Choroid plexus epithelial cell (primary cell): ENCODE measurements around the gene ABLIM1.

Experiments used
- DNase-seq: peaks from one replicate; pipeline ENCODE4 v3.0.0-alpha.2; 2010; ENCODE audit warnings: low read depth
- H3K4me3 ChIP-seq: 2 replicates; pipeline ENCODE4 v1.5.1; 2011; ENCODE audit warnings: low read depth, mild to moderate bottlenecking, control low read depth, low read length, moderate library complexity
- TF ChIP-seq, protein P1 (sequence below): conservative IDR thresholded peaks from 2 replicates; pipeline ENCODE4 v1.5.1; 2011; ENCODE audit warnings: low read depth, mild to moderate bottlenecking, control low read depth, inconsistent platforms, low read length, moderate library complexity

The ABLIM1 gene

DNA sequence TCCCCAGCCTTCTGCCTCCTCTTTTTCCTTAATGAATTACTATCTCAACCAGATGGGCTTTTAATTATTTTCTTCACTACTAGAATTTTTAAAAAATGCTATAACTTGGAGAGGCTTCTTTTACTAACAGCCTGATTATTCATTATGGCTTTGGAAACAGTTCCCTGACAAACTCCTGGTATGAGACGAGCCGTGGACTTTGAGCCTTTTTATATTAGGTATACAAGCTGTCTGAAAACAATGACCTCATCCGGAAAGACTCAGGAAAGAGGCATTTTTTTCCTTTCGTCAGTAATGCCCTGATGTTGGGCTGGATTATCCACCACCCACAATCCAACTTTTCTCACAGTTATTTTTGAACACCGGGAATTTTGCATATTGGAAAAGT is 26.7 kb upstream of the ABLIM1 start:
- TF ChIP-seq, protein P1, sequence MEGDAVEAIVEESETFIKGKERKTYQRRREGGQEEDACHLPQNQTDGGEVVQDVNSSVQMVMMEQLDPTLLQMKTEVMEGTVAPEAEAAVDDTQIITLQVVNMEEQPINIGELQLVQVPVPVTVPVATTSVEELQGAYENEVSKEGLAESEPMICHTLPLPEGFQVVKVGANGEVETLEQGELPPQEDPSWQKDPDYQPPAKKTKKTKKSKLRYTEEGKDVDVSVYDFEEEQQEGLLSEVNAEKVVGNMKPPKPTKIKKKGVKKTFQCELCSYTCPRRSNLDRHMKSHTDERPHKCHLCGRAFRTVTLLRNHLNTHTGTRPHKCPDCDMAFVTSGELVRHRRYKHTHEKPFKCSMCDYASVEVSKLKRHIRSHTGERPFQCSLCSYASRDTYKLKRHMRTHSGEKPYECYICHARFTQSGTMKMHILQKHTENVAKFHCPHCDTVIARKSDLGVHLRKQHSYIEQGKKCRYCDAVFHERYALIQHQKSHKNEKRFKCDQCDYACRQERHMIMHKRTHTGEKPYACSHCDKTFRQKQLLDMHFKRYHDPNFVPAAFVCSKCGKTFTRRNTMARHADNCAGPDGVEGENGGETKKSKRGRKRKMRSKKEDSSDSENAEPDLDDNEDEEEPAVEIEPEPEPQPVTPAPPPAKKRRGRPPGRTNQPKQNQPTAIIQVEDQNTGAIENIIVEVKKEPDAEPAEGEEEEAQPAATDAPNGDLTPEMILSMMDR = no peak
- no peak overlapping the region for H3K4me3 ChIP-seq
- DNase-seq = peak; percentile 55

GRCh38 chr10:114684084-114684821 is 26.2 kb upstream of the ABLIM1 start:
- no peak overlapping the region for H3K4me3 ChIP-seq
- TF ChIP-seq, protein P1 = no peak
- DNase-seq = no peak

- TF ChIP-seq, protein P1 = no peak
- no peak overlapping the region for H3K4me3 ChIP-seq
- DNase-seq = no peak
These were observed 25.5 kb upstream of the ABLIM1 start for GRCh38 chr10:114683593-114683992.

GRCh38 chr10:114683162-114683561 is 25.1 kb upstream of the ABLIM1 start:
- no peak for DNase-seq
- TF ChIP-seq, protein P1 = no peak
- H3K4me3 ChIP-seq = no peak overlapping the region

DNA sequence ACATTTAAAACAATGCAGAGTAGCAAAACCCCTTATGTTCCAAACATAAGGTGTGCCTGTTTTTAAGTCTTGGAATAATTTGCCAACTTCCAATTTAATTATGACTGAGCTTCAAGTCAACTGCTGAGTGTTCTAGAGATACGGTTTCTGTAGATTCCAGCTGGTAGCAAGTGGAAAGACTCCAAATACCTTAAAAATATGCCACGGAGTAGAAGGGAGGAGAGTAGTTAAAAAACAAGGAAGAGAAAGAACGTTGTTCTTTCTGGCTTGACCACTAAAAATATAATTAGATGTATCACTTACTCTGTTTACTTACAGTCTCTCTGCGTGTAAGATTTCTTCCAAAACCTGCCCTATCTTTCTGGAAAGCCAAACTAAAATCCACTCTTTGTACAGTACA is 24.5 kb upstream of the ABLIM1 start:
- TF ChIP-seq, protein P1 = no peak
- peak; percentile 22 for DNase-seq
- H3K4me3 ChIP-seq = no peak overlapping the region

GRCh38 chr10:114682121-114682520 is 24.0 kb upstream of the ABLIM1 start:
- H3K4me3 ChIP-seq = no peak overlapping the region
- no peak for DNase-seq
- TF ChIP-seq, protein P1 = no peak

- TF ChIP-seq, protein P1 = no peak
- no peak overlapping the region for H3K4me3 ChIP-seq
- peak; percentile 24 for DNase-seq
These were observed 23.5 kb upstream of the ABLIM1 start for GRCh38 chr10:114681542-114681941.
